Central memory CD4-positive, alpha-beta T cell (primary cell): ENCODE measurements around the gene MRPL48.
"Not testable (repeated sequence)": the region's sequence is repeated elsewhere in the genome, so short reads cannot be mapped to it uniquely, and the experiment has no call there.

ENCODE experiments used
- DNase-seq: peaks from one replicate; pipeline ENCODE4 v3.0.0; 2022
- total RNA-seq, 3 experiments: gene quantifications; one replicate each; lab custom pipeline; 2026; lab: John Stamatoyannopoulos, UW

MRPL48 gene
- total RNA-seq, result 10.2 to 31.3 (median 22.0) reads per million in 3 experiments

DNA sequence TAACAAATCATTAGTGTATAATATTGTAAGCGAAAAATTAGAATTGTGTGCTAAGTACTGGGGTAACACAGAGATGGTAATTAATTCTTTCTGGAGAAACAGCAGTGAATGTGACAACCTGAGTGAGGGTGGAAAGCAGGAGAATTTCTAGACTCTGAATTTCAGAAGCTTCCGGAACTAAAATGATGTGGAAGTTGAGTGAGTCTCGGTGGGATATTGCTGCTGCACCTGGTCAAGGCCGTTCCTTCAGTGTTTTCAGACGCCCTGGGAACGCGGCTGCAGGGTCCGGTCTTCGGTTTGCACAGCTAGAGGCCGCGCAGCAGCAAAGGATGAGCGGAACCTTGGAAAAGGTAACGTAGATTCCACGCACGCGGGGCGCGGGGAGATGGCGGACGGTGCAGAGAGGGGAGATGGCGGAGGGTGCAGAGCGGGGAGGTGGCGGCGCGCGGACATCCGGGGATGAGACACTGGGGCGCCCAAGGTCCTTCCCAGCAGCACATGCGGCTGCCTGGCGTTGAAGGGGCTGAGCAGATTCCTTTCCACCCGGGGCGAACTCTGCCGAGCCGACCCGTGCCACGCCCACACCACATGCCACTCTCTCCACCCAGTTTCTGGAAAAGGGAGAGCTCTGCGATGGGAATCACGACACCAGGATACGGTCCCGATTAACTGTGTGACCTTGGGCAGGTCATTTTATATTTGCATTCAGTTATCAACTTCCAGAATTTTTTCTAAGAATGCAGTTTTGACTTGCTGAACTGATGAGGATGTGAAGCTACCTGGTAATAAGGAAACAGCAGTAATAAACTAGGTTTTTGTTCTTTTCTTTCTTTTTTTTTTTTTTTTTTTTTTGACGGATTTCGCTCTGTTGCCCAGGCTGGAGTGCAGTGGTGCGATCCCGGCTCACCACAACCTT is at the start of gene MRPL48:
Gene MRPL48, plus strand, starts transcription at position 232 of the 916 bp plus-strand sequence. Its CDS starts 98 bp downstream, at position 330.
- DNase-seq, result peak; percentile 86

DNA sequence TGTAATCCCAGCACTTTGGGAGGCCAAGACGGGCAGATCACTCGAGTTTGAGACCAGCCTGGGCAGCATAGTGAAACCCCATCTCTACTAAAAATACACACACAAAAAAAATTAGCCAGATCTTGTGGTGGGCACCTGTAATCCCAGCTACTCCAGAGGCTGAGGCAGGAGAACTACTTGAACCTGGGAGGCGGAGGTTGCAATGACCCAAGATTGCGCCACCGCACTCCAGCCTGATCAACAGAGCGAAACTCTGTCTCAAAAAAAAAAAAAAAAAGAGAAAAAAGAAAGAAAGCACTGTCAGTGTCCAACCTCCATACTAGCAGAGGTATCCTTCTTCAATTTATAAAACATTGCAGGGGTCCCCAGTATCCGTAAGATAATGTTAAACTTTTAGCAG is 44.6 kb upstream of the MRPL48 start:
- DNase-seq, result no peak

DNA sequence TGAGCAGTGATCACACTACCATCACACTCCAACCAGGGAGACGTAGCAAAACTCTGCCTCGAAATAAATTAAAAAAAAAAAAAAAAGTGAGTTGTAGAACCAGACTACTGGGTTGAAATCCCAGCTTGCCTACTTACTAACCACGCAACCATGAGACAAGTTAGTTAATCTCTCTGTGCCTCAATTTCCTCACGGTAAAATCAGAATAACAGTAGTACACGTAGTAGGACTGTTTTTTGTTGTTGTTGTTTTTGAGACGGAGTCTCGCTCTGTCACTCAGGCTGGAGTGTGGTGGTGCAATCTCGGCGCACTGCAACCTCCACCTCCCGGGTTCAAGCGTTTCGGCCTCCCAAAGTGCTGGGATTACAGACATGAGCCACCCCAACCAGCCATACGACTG is 41.0 kb upstream of the MRPL48 start:
- DNase-seq, result no peak

DNA sequence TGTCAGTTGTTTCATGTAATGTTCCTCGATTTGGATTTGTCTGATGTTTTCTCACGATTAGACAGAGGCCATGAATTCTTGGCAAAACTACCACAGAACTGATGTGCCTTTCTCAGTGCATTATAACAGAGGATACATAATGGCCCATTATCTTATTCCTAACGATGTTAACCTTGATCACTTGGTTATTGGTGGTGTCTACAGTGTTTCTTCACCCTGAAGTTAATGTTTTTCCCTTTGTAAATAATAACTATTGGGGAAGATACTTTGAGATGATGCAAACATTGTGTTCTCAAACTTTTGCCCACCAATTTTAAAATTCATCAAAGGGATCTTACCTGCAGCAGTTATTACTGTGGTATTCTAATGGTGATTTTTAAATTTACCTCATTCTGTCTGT is 39.9 kb upstream of the MRPL48 start:
- DNase-seq, result no peak

DNA sequence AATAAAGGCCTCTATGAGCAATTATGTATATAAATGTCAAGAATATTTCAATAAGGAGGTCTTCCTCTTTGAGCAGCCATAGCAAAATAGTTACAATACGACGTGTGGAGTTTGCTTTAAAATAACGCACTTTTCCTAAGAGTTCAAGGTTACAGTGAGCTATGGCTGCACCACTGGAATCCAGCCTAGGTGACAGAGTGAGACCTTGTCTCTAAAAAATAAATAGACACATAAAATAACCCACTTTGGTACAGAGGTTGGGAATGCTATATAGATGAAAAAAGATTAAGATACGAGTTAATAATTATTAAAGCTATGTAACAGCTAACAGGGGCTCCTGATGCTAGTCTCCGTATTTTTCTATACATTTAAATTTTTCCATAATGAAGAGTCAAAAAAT is 39.4 kb upstream of the MRPL48 start:
- DNase-seq, result no peak

GRCh38 chr11:73749118-73749517 is 38.6 kb upstream of the MRPL48 start:
- DNase-seq, result no peak

GRCh38 chr11:73750228-73750627 is 37.4 kb upstream of the MRPL48 start:
- no peak for DNase-seq

DNA sequence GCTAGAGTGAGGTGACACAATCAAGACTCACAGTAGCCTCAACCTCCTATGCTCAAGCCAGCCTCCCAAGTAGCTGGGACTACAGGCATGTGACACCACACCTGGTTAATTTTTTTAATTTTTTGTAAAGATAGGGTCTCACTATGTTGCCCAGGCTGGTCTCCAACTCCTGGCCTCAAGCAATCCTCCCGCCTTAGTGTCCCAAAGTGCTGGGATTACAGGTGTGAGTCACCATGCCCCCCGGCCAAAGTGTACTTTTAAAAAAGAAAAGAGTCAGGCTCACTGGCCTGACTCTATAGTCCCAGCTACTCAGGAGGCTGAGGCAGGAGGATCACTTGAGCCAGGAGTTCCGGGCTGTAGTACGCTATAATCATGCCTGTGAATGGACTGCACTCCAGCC is 36.8 kb upstream of the MRPL48 start:
- DNase-seq, result not testable (repeated sequence)

- no peak for DNase-seq
Measured at GRCh38 chr11:73752216-73752867, 35.3 kb upstream of the MRPL48 start.

- DNase-seq, result no peak
Measured at GRCh38 chr11:73752903-73753302, 34.8 kb upstream of the MRPL48 start.

- no peak for DNase-seq
Measured at GRCh38 chr11:73753938-73754337, 33.7 kb upstream of the MRPL48 start.

DNA sequence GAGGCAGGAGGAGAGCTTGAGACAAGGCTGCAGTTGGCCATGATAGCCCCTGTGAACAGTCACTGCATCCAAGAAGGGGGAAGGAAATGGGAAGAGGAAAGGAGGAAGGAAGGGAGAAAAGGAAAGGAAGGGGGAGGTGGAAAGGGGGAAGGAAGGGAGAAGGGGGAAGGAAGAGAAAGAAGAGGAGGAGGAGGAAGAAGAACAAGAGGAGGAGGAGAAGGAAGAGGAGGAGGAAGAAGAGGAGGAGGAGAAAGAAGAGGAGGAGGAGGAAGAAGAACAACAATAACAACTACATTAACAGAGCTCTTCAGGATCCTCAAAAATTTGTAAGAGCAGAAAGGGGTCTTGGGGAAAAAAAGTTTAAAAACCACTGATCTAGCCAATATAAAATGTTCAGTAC is 32.0 kb upstream of the MRPL48 start:
- DNase-seq, result no peak

DNA sequence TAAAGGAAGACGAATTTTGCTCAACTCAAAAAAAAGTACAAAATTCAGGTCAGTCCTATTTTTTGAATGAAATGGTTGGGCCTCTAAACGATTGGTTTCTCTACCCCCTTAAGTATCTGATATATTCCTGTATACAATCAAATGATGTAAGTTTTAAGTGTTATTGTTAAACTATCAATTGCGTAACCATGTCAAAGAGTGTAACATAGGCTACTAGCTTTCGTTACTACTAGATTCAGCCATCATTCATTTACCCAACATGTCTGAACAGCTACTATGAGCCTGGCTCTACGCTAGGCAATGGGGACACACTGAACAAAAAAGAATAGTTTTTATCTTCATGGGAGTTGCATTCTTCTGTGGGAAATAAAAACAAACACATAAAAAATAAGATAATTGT is 30.1 kb upstream of the MRPL48 start:
- DNase-seq, result no peak

GRCh38 chr11:73758451-73758850 is 29.2 kb upstream of the MRPL48 start:
- DNase-seq, result no peak

GRCh38 chr11:73759610-73760134 is 28.0 kb upstream of the MRPL48 start:
- DNase-seq, result no peak

- no peak for DNase-seq
Measured at GRCh38 chr11:73760135-73760678, 27.5 kb upstream of the MRPL48 start.

- peak; percentile 100 for DNase-seq
Measured at GRCh38 chr11:73760679-73761402, 26.8 kb upstream of the MRPL48 start, which contains the start of gene RAB6A. RAB6A (minus strand) TSS chr11:73761074; CDS start chr11:73760635, 439 bp downstream.

GRCh38 chr11:73761403-73761945 is 26.2 kb upstream of the MRPL48 start:
- no peak for DNase-seq

DNA sequence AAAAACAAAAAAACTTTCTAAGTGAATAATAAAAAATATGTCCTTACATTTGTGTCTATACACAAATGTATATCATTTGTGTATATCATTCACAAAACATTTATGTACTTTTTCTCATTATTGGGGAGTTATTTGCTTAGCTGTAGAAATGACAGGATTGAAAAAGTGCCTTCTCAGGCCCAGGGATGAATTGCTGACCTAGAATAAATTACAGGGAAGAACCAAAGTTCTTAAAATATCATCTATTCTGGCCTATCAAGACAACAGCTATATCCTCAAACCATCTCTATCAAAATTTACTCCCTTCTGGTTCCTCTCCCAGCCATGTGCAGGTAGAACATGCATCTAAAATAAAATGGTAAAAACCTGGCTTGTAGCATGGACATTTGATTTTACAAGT is 24.9 kb upstream of the MRPL48 start:
- no peak for DNase-seq

- no peak for DNase-seq
Measured at GRCh38 chr11:73766763-73767162, 20.9 kb upstream of the MRPL48 start.

GRCh38 chr11:73770811-73771210 is 16.9 kb upstream of the MRPL48 start:
- not testable (repeated sequence) for DNase-seq
